ENCODE measurements around the gene PAPPA.

- TF ChIP-seq CTCF (IDR thresholded peaks at IDR 0.05; ENCODE audit: low read depth, low read length) (no peak), EZH2phosphoT487 (IDR thresholded peaks at IDR 0.05; ENCODE audit: low read depth) (no peak)
These were observed 257.9 kb downstream of the PAPPA start for GRCh38 chr9:116411506-116411905.
